Measurements from ENCODE around the gene FUT8.

DNA sequence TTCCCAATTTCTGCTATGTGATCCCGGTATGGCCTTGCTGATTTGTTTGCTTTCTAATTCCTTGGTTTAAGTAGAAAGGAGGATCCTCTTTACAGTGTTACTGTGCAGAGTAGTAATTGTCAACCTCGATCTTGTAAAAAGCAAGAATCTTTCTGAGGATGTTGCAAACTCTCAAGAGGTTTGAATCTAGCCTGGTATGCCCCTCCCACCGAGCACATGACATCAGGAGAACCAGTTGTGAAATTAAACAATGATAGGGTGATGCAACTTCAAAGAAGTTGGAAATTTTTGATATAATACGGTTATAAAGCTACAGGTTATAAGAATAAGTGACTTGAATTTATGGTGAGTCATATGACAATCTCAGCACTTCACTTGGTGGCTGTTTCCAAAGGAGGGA is 35.0 kb upstream of the FUT8 start:
- TF ChIP-seq CTCF (IDR thresholded peaks at IDR 0.05) (no peak), POLR2A (IDR thresholded peaks at IDR 0.05) (no peak)
